ENCODE measurements around the gene SIDT2. TPM values are rescaled to one million over a fixed set of nuclear protein-coding genes. Genes with fewer than 3 reads are reported as not detected.
A peak's percentile ranks its signal among the peaks of the same experiment; 100 is the strongest.
"Not testable (repeated sequence)": the region's sequence is repeated elsewhere in the genome, so short reads cannot be mapped to it uniquely, and the experiment has no call there.

The SIDT2 gene
- total and polyA plus RNA-seq, 2 of the 13 experiments (the other 11 are each of a cell fraction or from before 2014, with no cell fraction given) = 11.5 to 28.0 TPM

- TF ChIP-seq ZBTB10 (CRISPR knock-in tag; IDR thresholded peaks at IDR 0.05; ENCODE audit: borderline replicate concordance) (no peak), PPARG (CRISPR knock-in tag; conservative IDR thresholded peaks at IDR 0.05) (no peak), PHF20 (CRISPR knock-in tag; IDR thresholded peaks at IDR 0.05) (no peak), ZNF749 (CRISPR knock-in tag; IDR thresholded peaks at IDR 0.05; ENCODE audit: borderline replicate concordance) (no peak), CAMTA2 (CRISPR knock-in tag; IDR thresholded peaks at IDR 0.05; ENCODE audit: borderline replicate concordance) (no peak), ZNF883 (CRISPR knock-in tag; IDR thresholded peaks at IDR 0.05; ENCODE audit: not compliant biosample characterization) (no peak)
- TF ChIP-seq, protein P1, sequence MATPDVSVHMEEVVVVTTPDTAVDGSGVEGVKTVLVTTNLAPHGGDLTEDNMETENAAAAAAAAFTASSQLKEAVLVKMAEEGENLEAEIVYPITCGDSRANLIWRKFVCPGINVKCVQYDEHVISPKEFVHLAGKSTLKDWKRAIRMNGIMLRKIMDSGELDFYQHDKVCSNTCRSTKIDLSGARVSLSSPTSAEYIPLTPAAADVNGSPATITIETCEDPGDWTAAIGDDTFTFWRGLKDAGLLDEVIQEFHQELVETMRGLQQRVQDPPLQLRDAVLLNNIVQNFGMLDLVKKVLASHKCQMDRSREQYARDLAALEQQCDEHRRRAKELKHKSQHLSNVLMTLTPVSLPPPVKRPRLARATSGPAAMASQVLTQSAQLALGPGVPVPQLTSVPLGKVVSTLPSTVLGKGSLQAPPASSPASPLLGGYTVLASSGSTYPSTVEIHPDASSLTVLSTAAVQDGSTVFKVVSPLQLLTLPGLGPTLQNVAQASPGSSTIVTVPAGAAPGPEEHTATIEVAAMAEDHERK (CRISPR knock-in tag; IDR thresholded peaks at IDR 0.05; ENCODE audit: low read depth) = no peak
Observed at GRCh38 chr11:117134431-117134830, 44.1 kb upstream of the SIDT2 start (continued).

- in situ Hi-C loops (cut with HindIII; ENCODE audit: extremely low pct_ligation_motif_present, low pct_unique_long_range_greater_than_20kb) = loop anchor here (5.0 kb wide), 1 partner anchor 72 kb away; no protein-coding TSS in a partner anchor
- H3K9me3 ChIP-seq (ENCODE audit: low read length); H3K27me3 ChIP-seq (ENCODE audit: control insufficient read depth in 1 of 2, insufficient read depth in 2 of 2, low read length in 2 of 2); CTCF ChIA-PET (ENCODE audit: low intra/inter-chr PET ratio, low total read pairs); DNase-seq (ENCODE audit: low spot score); POLR2A ChIA-PET; H3K4me3 ChIP-seq (replicated peaks in 1 of 3; ENCODE audit: insufficient read depth in 1 of 3, low read depth in 2 of 3, low read length in 3 of 3); H3K4me2 ChIP-seq (ENCODE audit: low read depth, low read length); H3K36me3 ChIP-seq (replicated peaks in 1 of 2; ENCODE audit: control insufficient read depth in 1 of 2, insufficient read depth in 2 of 2, low read length in 2 of 2); H3K79me2 ChIP-seq (ENCODE audit: insufficient read depth, low read length); BruUV-seq (replicated peaks); H2AFZ ChIP-seq (ENCODE audit: low read length); ATAC-seq; FAIRE-seq; H4K20me1 ChIP-seq (ENCODE audit: insufficient read depth, low read length); H3K27ac ChIP-seq (ENCODE audit: extremely low read length, insufficient read depth, low read length); H3K9ac ChIP-seq (ENCODE audit: insufficient read depth, low read depth, low read length): not testable (repeated sequence)
- H3K4me1 ChIP-seq (ENCODE audit: insufficient read depth, low read length) = peaks cover 13% of the 10 kb centered on the region
- WGBS (ENCODE audit: low lambda C conversion rate) = 67% methylated on average over 1 of the region's 4 CpGs
- intact Hi-C loops (cut with micrococcal nuclease; ENCODE audit: unreplicated experiment) = loop anchor here (5.0 kb wide), 1 partner anchor 72 kb away; no protein-coding TSS in a partner anchor
Observed at GRCh38 chr11:117134979-117135378, 43.6 kb upstream of the SIDT2 start.

DNA sequence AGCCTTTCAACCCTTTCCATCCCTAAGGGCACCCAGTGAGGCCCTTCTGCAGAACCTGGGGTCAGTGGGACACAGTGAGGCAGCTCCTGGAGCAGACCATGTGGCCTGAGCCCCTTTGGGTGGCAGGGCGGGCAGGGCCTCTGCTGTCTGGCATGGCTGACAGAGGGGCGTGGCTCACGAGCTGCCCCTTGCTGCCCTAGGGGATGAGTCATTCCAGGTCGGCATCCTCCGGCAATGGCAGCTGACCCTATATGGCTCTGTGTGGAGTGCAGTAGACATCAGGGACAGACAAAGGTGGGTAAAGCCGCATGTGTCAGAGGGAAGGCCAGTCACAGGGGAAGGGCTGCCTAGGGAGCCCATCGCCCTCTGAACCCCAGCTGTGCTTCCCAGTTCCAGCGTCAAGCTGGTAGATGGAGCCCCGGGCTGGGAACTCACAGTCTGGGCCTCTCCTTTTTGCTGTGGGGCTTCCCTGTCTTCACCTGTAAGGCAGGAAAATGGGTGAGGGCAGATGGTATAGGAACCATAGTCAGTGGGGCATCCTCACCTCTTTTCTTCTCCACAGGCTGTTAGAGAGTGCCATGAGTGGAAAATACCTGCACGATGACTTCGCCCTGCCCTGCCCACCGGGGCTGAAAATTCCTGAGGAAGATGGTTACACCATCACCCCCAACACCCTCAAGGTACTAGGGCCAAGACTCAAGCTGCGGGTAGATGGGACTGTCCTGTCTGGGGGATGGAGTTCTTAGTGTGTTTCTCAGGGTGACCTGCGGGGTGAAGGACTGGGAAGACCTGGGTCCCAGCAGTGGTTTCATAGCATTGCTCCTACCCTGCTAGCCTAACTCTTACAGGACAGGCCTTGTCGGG is 41.1 kb upstream of the SIDT2 start:
- H3K9me3 ChIP-seq (ENCODE audit: low read length); POLR2A ChIA-PET; in situ Hi-C loops (cut with HindIII; ENCODE audit: extremely low pct_ligation_motif_present, low pct_unique_long_range_greater_than_20kb); BruUV-seq (replicated peaks); CTCF ChIA-PET (ENCODE audit: low intra/inter-chr PET ratio, low total read pairs); H3K4me3 ChIP-seq (replicated peaks in 1 of 3; ENCODE audit: insufficient read depth in 1 of 3, low read depth in 2 of 3, low read length in 3 of 3); H3K27me3 ChIP-seq (ENCODE audit: control insufficient read depth in 1 of 2, insufficient read depth in 2 of 2, low read length in 2 of 2); H3K79me2 ChIP-seq (ENCODE audit: insufficient read depth, low read length); H3K9ac ChIP-seq (ENCODE audit: insufficient read depth, low read depth, low read length); FAIRE-seq; H4K20me1 ChIP-seq (ENCODE audit: insufficient read depth, low read length); H3K4me2 ChIP-seq (ENCODE audit: low read depth, low read length); intact Hi-C loops (cut with micrococcal nuclease; ENCODE audit: unreplicated experiment); H3K27ac ChIP-seq (ENCODE audit: extremely low read length, insufficient read depth, low read length); H3K36me3 ChIP-seq (replicated peaks in 1 of 2; ENCODE audit: control insufficient read depth in 1 of 2, insufficient read depth in 2 of 2, low read length in 2 of 2); DNase-seq (ENCODE audit: low spot score); H2AFZ ChIP-seq (ENCODE audit: low read length): not testable (repeated sequence)
- H3K4me1 ChIP-seq (ENCODE audit: insufficient read depth, low read length) = peaks cover 11% of the 10 kb centered on the region
- no CpG with 5 or more reads among the region's 15 CpGs for WGBS (ENCODE audit: low lambda C conversion rate)
- peak; percentile 64 for ATAC-seq

Data from HepG2 (cell line).